SK-N-SH (cell line): ENCODE results near the gene CREB3.

Experiments used
- CTCF ChIP-seq: fragments of 200-600 bp; sonication (generic); IDR thresholded peaks from 2 replicates; pipeline ENCODE4 v1.6.1; 2017; ENCODE audit warnings: antibody characterized with exemption, mild to moderate bottlenecking, moderate library complexity
- RFX5 ChIP-seq: IDR thresholded peaks from 2 replicates; pipeline ENCODE4 v1.6.1; 2012; ENCODE audit warnings: mild to moderate bottlenecking, improper control_type of control experiment, low read length
- SIN3A ChIP-seq: IDR thresholded peaks from 2 replicates; pipeline ENCODE4 v1.6.1; 2012; ENCODE audit warnings: low read depth, mild to moderate bottlenecking, low read length, moderate library complexity, borderline replicate concordance
- TEAD4 ChIP-seq: IDR thresholded peaks from 2 replicates; pipeline ENCODE4 v1.4.0; 2012; ENCODE audit warnings: mild to moderate bottlenecking, borderline replicate concordance; ENCODE audit not compliant: insufficient read depth

- TF ChIP-seq RFX5: no peak
- no peak for TF ChIP-seq TEAD4
- TF ChIP-seq SIN3A: no peak
- TF ChIP-seq CTCF: no peak
These were observed 4.7 kb downstream of the CREB3 start for GRCh38 chr9:35737143-35737542.
